ENCODE data around the gene CBLC. TPM values are rescaled to one million over a fixed set of nuclear protein-coding genes. Genes with fewer than 3 reads are reported as not detected.

Gene CBLC
- polyA plus RNA-seq, 1 of the 3 experiments (the other 2 are of a cell fraction) = not detected

- Histone ChIP-seq H2AFZ (ENCODE audit: low read depth) (no peak overlapping the region), H3K27me3 (ENCODE audit: insufficient read depth) (no peaks in the 10 kb centered on the region), H3K9me3 (no peaks in the 10 kb centered on the region), H3F3A (replicated peaks; ENCODE audit: insufficient read depth) (no peaks in the 10 kb centered on the region), H3K4me1 (ENCODE audit: control insufficient read depth in 1 of 2, insufficient read depth in 2 of 2, low read depth in 1 of 2, low read length in 1 of 2) (peaks cover 0 to 6% of the 10 kb centered on the region in 2 experiments; a peak in 1 of 4 replicates), H3K36me3 (replicated peaks in 1 of 2; ENCODE audit: control insufficient read depth in 1 of 2, insufficient read depth in 2 of 2, low read length in 1 of 2) (no peaks in the 10 kb centered on the region), H3K79me2 (ENCODE audit: insufficient read depth) (no peaks in the 10 kb centered on the region), H3K9ac (no peak overlapping the region), H3K9me2 (no peaks in the 10 kb centered on the region), H4K20me1 (ENCODE audit: insufficient read depth) (no peaks in the 10 kb centered on the region), H3K4me2 (no peak overlapping the region), H3K27ac (ENCODE audit: low read depth in 2 of 2, low read length in 1 of 2) (no peak overlapping the region), H3K4me3 (ENCODE audit: low read depth in 2 of 2, low read length in 1 of 2) (no peak overlapping the region)
- TF ChIP-seq MEF2A (IDR thresholded peaks at IDR 0.05; ENCODE audit: borderline replicate concordance, low read depth) = no peak
- no peak for TF ChIP-seq EP300 (IDR thresholded peaks at IDR 0.05; ENCODE audit: borderline replicate concordance in 1 of 2, low read depth in 1 of 2, low read length in 1 of 2)
- TF ChIP-seq GATA2 (CRISPR knock-in tag; IDR thresholded peaks at IDR 0.05) = no peak
- no peak for TF ChIP-seq FOXM1 (IDR thresholded peaks at IDR 0.05; ENCODE audit: low read depth)
- ChIA-PET CTCF (interaction anchor here (0.9 to 17.6 kb wide), 4 partner anchors 7 to 206 kb away, joined by 4 to 598 read pairs (median 39); no protein-coding TSS in a partner anchor), POLR2A (interaction anchor here (1.1 kb wide), 1 partner anchor 55 kb away, joined by 3 read pairs; no protein-coding TSS in a partner anchor)
- WGBS (ENCODE audit: low lambda C conversion rate) = 88% methylated on average over 23 of the region's 23 CpGs
- DNase-seq = no peak
These were observed 1.1 kb upstream of the CBLC start for GRCh38 chr19:44776402-44777096.

GRCh38 chr19:44779150-44779549 lies 1.5 kb downstream of the CBLC start:
- Histone ChIP-seq H3K79me2 (ENCODE audit: insufficient read depth) (no peaks in the 10 kb centered on the region), H3K27me3 (ENCODE audit: insufficient read depth) (no peaks in the 10 kb centered on the region), H3K9me2 (no peaks in the 10 kb centered on the region), H3K4me3 (ENCODE audit: low read depth in 2 of 2, low read length in 1 of 2) (no peak overlapping the region), H3K4me2 (no peak overlapping the region), H3K9ac (no peak overlapping the region), H4K20me1 (ENCODE audit: insufficient read depth) (no peaks in the 10 kb centered on the region), H2AFZ (ENCODE audit: low read depth) (no peak overlapping the region), H3F3A (replicated peaks; ENCODE audit: insufficient read depth) (no peaks in the 10 kb centered on the region), H3K9me3 (no peaks in the 10 kb centered on the region), H3K36me3 (replicated peaks in 1 of 2; ENCODE audit: control insufficient read depth in 1 of 2, insufficient read depth in 2 of 2, low read length in 1 of 2) (no peaks in the 10 kb centered on the region), H3K4me1 (ENCODE audit: control insufficient read depth in 1 of 2, insufficient read depth in 2 of 2, low read depth in 1 of 2, low read length in 1 of 2) (peaks cover 0 to 6% of the 10 kb centered on the region in 2 experiments; a peak in 1 of 4 replicates), H3K27ac (ENCODE audit: low read depth in 2 of 2, low read length in 1 of 2) (no peak overlapping the region)
- ChIA-PET POLR2A (interaction anchor here (0.6 to 0.7 kb wide), 2 partner anchors 238 to 833 kb away, joined by 3 to 6 read pairs; no protein-coding TSS in a partner anchor), CTCF (interaction anchor here (1.1 to 17.6 kb wide), 3 partner anchors 8 to 65 kb away, joined by 3 to 598 read pairs (median 23); no protein-coding TSS in a partner anchor)
- TF ChIP-seq FOXJ3 (CRISPR knock-in tag; IDR thresholded peaks at IDR 0.05) (no peak), SIN3A (IDR thresholded peaks at IDR 0.05; ENCODE audit: borderline replicate concordance, low read depth, low read length) (no peak), IRF3 (IDR thresholded peaks at IDR 0.05; ENCODE audit: low read depth, low read length) (no peak), REST (IDR thresholded peaks at IDR 0.05; ENCODE audit: low read depth, low read length) (no peak), EP300 (IDR thresholded peaks at IDR 0.05; ENCODE audit: borderline replicate concordance in 1 of 2, low read depth in 1 of 2, low read length in 1 of 2) (no peak), TCF12 (IDR thresholded peaks at IDR 0.05) (no peak), RCOR1 (IDR thresholded peaks at IDR 0.05; ENCODE audit: low read length) (no peak), POLR2AphosphoS5 (IDR thresholded peaks at IDR 0.05; ENCODE audit: low read depth, low read length) (no peak), TAF1 (IDR thresholded peaks at IDR 0.05; ENCODE audit: borderline replicate concordance, low read depth, low read length) (no peak), ELF1 (IDR thresholded peaks at IDR 0.05) (no peak), JUND (IDR thresholded peaks at IDR 0.05) (no peak), MAX (IDR thresholded peaks at IDR 0.05; ENCODE audit: low read depth) (no peak), ZBTB33 (IDR thresholded peaks at IDR 0.05; ENCODE audit: borderline replicate concordance, low read depth) (no peak), FOXM1 (IDR thresholded peaks at IDR 0.05; ENCODE audit: low read depth) (no peak)
- WGBS (ENCODE audit: low lambda C conversion rate) = 69% methylated on average over 2 of the region's 2 CpGs
- no peak for DNase-seq

All from SK-N-SH (cell line).